Measurements from ENCODE around the gene RNF144A. TPM values are rescaled to one million over a fixed set of nuclear protein-coding genes. Genes with fewer than 3 reads are reported as not detected.

RNF144A gene
- total RNA-seq, 4 donors from 2014 or later, result 8.0 to 25.4 (median 15.8) TPM

- no peak for DNase-seq (ENCODE audit: low spot score in 2 of 2)
- no peaks in the 10 kb centered on the region for H3K27me3 ChIP-seq
- no peaks in the 10 kb centered on the region for H3K36me3 ChIP-seq
- no peak overlapping the region for H3K4me3 ChIP-seq
- H3K27ac ChIP-seq, result no peak overlapping the region
- TF ChIP-seq, protein P1, sequence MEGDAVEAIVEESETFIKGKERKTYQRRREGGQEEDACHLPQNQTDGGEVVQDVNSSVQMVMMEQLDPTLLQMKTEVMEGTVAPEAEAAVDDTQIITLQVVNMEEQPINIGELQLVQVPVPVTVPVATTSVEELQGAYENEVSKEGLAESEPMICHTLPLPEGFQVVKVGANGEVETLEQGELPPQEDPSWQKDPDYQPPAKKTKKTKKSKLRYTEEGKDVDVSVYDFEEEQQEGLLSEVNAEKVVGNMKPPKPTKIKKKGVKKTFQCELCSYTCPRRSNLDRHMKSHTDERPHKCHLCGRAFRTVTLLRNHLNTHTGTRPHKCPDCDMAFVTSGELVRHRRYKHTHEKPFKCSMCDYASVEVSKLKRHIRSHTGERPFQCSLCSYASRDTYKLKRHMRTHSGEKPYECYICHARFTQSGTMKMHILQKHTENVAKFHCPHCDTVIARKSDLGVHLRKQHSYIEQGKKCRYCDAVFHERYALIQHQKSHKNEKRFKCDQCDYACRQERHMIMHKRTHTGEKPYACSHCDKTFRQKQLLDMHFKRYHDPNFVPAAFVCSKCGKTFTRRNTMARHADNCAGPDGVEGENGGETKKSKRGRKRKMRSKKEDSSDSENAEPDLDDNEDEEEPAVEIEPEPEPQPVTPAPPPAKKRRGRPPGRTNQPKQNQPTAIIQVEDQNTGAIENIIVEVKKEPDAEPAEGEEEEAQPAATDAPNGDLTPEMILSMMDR (IDR thresholded peaks at IDR 0.05), result no peak
- TF ChIP-seq EP300 (IDR thresholded peaks at IDR 0.05), result no peak
- TF ChIP-seq POLR2A (IDR thresholded peaks at IDR 0.05), result no peak
- no peak for TF ChIP-seq POLR2AphosphoS5 (IDR thresholded peaks at IDR 0.05)
- H3K4me1 ChIP-seq, result no peaks in the 10 kb centered on the region
- no peaks in the 10 kb centered on the region for H3K9me3 ChIP-seq
These were observed 167.4 kb downstream of the RNF144A start for GRCh38 chr2:7084601-7085000.

GRCh38 chr2:7089284-7089683 is 172.1 kb downstream of the RNF144A start:
- no peaks in the 10 kb centered on the region for H3K36me3 ChIP-seq
- H3K27ac ChIP-seq, result no peak overlapping the region
- WGBS, result 84% methylated on average over 12 of the region's 16 CpGs
- H3K9me3 ChIP-seq, result no peaks in the 10 kb centered on the region
- H3K4me3 ChIP-seq, result no peak overlapping the region
- H3K4me1 ChIP-seq, result no peaks in the 10 kb centered on the region
- DNase-seq (ENCODE audit: low spot score in 2 of 2), result no peak
- H3K27me3 ChIP-seq, result no peaks in the 10 kb centered on the region
- no peak for TF ChIP-seq POLR2AphosphoS5 (IDR thresholded peaks at IDR 0.05)
- TF ChIP-seq, protein P1 (IDR thresholded peaks at IDR 0.05), result no peak
- TF ChIP-seq EP300 (IDR thresholded peaks at IDR 0.05), result no peak
- no peak for TF ChIP-seq POLR2A (IDR thresholded peaks at IDR 0.05)

DNA sequence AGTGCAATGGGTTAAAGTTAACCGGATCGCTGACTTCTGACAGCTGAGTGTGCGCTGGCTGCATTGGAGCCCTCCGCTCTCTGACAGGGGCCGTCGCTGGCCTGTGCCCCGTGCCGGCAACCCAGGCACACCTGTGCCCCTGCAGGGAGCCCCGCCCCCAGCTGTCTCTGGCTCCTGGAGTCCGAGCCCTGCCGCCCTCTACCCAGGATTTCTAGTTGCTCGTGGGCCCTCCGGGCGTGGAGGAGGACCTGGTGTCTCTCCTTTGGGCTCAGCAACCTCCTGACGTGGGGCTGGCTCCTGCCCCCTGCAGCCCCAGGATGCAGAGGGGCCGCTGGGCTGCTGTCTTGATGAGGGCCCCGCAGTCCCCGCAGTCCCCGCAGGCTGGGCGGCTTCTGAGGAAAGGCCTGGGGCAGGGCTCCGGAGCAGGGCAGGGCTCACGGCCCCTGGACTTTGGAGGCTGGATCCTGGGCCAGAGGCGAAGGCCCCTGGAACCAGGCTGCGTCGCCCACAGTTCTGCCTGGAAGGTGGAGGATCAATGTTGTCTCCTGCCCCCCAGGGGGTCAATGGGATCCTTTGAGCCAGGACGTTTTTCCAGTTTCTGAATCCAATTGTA is 172.8 kb downstream of the RNF144A start:
- Histone ChIP-seq H3K4me1 (no peaks in the 10 kb centered on the region), H3K9me3 (no peaks in the 10 kb centered on the region), H3K27me3 (no peaks in the 10 kb centered on the region), H3K27ac (no peak overlapping the region), H3K36me3 (no peaks in the 10 kb centered on the region), H3K4me3 (no peak overlapping the region)
- no peak for DNase-seq (ENCODE audit: low spot score in 2 of 2)
- WGBS, result 89% methylated on average over 6 of the region's 26 CpGs
- no peak for TF ChIP-seq POLR2A (IDR thresholded peaks at IDR 0.05)
- TF ChIP-seq POLR2AphosphoS5 (IDR thresholded peaks at IDR 0.05), result no peak
- TF ChIP-seq, protein P1 (IDR thresholded peaks at IDR 0.05), result no peak
- TF ChIP-seq EP300 (IDR thresholded peaks at IDR 0.05), result no peak

DNA sequence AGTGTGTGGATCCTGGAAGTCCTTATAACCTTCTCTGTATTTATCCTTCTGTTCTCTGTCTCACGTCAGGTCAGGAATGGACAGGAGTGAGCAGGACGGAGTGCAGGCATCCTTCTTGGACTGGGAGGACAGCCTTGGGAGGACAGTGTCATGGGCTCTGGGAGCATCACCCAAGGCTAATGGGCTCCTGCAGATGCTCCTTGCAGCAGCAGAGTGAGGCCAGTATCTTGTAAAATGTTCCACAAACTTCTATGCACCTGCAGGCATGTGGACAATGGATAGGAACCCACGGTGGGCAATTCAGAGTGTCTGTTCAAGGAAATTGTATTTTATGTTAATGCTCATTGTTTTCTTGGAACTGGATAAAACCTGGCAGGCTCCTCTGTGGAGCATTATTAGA is 176.2 kb downstream of the RNF144A start:
- TF ChIP-seq POLR2A (IDR thresholded peaks at IDR 0.05) (no peak), POLR2AphosphoS5 (IDR thresholded peaks at IDR 0.05) (no peak), EP300 (IDR thresholded peaks at IDR 0.05) (no peak)
- TF ChIP-seq, protein P1 (IDR thresholded peaks at IDR 0.05), result no peak
- Histone ChIP-seq H3K4me3 (no peak overlapping the region), H3K36me3 (no peaks in the 10 kb centered on the region), H3K4me1 (peaks cover 7% of the 10 kb centered on the region), H3K27ac (no peak overlapping the region), H3K27me3 (no peaks in the 10 kb centered on the region), H3K9me3 (no peaks in the 10 kb centered on the region)
- 83% methylated on average over 3 of the region's 3 CpGs for WGBS
- DNase-seq (ENCODE audit: low spot score in 2 of 2), result no peak

Other genes with a start within 250 kb of the RNF144A start
- gene CMPK2, start 51.5 kb upstream of the RNF144A start, total RNA-seq, result 1 to 10 TPM in 3 of 4 donors, under 1 TPM in 1; 0.83 to 3.1 (median 1.3) TPM
- 1 to 10 TPM in 1 of 4 donors, under 1 TPM in 1, not detected in 2; 0.24 to 1.5 TPM for gene RSAD2, start 39.6 kb upstream of the RNF144A start, total RNA-seq

Measured in suprapubic skin (tissue), 4 donors.